Germinal center (tissue), 1 donor: ENCODE data around the gene CDH4.
"Not testable (repeated sequence)": the region's sequence is repeated elsewhere in the genome, so short reads cannot be mapped to it uniquely, and the experiment has no call there.

Experiments
- DNase-seq: peaks from one replicate; pipeline ENCODE4 v3.0.0; 2012; ENCODE audit warnings: mixed read lengths, low spot score

Gene CDH4

GRCh38 chr20:61459705-61460104 lies 207.6 kb downstream of the CDH4 start:
- no peak for DNase-seq

- DNase-seq: no peak
Measured at GRCh38 chr20:61460261-61461052, 208.4 kb downstream of the CDH4 start.

DNA sequence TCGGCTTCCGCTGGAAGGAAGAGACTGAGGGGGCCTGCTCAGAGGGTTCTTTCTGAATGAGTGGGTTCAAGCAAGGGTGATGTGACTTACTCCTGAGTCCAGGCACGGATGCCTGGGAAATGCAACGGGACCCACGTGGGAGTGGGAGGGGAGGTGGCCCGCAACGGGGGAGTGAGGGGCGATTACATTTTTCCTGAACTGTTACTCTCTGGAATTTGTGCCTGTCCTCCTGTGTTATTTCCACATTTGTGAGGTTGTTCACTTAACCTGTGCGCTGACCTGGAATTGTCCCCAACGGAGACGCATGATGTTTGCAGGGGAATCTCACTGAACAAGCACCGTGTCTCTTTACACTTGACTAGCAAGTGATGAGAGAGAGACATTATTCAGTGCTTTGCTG lies 209.4 kb downstream of the CDH4 start:
- no peak for DNase-seq

- DNase-seq: no peak
Measured at GRCh38 chr20:61464307-61465303, 212.5 kb downstream of the CDH4 start.

DNA sequence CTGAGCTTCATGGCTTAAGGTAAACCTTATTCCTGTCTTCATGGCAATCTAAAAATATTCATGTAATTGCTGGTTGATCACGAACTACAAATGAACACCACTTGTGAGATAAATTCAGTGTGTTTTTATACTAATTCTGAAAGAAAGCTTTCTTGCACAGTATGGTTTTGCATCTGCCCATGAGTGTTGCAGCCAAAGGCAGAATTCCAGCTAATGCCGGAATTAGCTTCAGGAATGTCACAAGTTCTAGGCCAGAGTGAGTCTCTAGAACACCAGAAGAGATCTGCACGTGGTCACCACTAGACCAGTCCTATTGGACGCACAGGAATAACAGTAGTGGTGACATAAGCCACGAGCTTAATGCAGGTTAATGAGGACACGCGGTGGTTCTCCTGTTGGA lies 223.7 kb downstream of the CDH4 start:
- no peak for DNase-seq

DNA sequence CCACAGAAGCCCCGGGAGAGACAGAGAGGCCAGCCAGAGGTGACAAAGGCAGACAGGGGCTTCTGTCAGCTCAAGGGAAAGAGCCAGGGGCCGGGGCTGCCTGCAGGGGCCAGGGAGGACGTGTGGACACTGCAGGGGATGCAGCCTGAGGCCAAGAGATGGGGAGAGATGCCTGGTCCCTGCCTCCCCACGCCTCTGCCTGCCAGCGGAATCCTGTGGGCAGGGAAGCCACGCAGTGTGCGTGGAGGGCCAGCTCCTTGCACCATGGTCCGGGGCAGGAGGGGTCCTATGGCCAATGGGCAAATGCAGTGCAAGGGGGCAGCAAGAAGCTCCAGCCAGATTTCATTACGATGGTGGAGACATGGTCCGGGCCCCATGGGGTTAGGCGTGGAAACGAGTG lies 224.9 kb downstream of the CDH4 start:
- no peak for DNase-seq

- no peak for DNase-seq
Measured at GRCh38 chr20:61477451-61477861, 225.4 kb downstream of the CDH4 start.

DNA sequence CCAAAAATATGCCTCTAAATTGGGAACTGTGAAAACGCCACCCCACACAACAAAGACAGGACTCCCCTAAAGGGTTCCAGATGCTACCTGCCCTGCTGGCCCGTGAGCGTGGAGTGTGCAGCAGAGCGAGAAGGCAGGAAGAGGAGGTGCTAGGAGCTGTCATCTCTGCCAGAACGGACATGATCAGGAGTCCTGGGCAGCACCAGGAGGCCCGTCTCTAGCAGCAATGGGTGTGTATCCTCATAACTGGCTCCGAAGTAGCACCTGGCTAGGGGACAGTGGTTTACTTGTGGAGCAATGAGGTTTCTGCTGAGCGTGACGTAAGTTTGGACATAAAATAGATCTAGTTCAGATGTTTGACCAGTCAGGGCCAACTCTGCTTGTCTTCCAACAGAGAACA lies 226.0 kb downstream of the CDH4 start:
- no peak for DNase-seq

- no peak for DNase-seq
Measured at GRCh38 chr20:61478611-61479305, 226.7 kb downstream of the CDH4 start.

DNA sequence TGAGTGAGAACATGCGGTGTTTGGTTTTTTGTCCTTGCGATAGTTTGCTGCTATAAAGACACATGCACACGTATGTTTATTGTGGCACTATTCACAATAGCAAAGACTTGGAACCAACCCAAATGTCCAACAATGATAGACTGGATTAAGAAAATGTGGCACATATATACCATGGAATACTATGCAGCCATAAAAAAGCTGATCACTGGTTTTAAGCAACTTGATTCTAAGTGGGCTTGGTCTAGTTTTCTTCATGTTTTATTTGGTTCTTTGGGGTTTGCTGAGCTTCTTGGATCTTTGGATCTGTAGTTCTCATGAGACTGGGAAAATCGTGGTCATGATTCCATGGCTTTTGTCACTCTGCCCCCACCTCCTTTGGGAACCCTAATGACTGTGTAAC lies 227.4 kb downstream of the CDH4 start:
- DNase-seq: not testable (repeated sequence)

- DNase-seq: no peak
Measured at GRCh38 chr20:61480158-61480825, 228.2 kb downstream of the CDH4 start.

DNA sequence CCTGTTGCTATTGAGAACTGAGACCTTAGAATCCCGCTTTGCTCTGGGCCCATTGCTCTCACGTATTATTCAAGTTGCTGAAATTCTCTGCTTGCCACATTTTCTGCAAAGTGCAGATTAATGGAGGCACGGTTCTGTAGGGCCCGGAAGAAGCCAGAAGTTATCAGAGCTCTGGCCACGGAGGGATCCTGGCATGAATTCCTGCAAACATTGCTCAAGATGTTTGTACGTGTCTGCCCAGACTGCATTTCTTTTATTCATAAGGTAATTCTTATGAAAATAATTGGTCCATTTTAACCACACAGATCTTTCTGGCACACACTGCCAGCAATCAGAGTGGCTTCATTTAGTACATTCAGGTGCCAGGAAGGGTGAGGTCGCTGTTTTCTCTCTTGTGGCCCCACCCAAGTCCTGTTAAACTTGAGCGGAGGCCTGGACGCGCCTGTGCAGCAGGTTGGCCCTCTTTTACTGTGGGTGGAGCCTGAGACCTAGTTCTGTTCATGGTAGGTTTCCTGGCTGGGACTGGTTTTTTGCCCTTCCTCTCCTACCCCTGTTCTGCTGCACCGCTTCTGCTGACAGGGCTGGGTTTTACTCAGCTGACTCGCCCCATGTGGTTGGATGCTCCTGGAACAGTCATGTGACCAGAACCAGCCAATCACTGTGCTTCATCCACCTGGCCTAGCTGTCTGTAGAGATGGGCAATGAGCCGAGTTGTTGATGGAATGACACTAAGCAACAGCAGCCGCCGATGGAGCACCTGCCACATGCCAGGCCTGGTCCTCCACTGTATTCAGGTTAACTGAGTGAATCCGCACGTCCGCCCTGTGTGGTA lies 230.2 kb downstream of the CDH4 start:
- DNase-seq: no peak

DNA sequence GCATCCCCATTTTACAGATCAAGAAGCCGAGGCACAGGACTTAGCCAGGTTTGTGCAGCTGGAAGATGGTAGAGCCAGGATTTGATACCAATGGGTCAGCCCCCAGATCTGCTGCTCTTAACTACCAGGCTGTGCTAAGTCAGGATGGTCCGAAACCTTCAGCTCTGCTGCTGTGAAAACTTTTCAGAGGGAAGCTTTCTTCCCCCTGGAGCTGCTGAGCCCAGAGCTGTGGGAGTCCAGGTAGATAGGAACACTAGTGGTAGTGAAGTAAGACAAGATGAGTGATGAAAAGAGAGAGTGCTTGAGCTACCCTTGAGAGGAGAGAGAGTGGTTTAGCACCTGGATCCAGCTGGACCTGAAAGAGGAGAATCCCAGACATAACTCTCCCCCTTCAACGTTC lies 230.8 kb downstream of the CDH4 start:
- DNase-seq: no peak

GRCh38 chr20:61483336-61484067 lies 231.4 kb downstream of the CDH4 start:
- no peak for DNase-seq

DNA sequence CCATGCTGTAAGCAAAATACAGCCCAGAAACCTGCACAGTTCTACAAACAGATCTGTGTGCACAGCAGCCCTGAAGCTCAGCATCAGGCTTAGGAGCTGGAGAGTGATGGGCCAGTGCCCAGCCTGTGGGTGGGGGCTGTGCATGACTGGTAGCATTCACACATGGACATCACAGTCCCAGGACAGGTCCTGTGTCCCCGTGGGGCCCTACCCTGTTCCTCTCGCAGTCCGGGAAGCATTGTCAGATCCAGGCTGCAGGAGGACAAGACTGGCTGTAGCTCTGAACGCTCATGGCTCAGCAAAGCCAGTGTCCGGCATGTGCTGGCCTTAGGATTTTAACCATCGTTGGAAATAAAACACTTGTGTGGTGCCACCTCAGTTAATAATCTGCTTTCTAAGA lies 234.1 kb downstream of the CDH4 start:
- DNase-seq: no peak

- no peak for DNase-seq
Measured at GRCh38 chr20:61487346-61487996, 235.4 kb downstream of the CDH4 start.

- no peak for DNase-seq
Measured at GRCh38 chr20:61487997-61488371, 235.9 kb downstream of the CDH4 start.

GRCh38 chr20:61490721-61491120 lies 238.7 kb downstream of the CDH4 start:
- DNase-seq: no peak

DNA sequence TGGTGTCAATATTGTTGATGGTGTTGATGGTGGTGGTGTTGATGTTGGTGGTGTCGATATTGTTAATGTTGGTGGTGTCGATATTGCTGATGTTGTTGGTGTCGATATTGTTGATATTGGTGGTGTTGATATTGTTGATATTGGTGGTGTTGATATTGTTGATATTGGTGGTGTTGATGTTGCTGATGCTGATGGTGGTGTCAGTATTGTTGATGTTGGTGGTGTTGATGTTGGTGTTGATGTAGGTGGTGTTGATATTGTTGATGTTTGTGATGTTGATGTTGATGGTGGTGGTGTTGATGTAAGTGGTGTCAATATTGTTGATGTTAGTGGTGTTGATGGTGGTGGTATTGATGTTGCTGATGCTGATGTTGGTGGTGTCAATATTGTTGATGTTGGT lies 240.0 kb downstream of the CDH4 start:
- DNase-seq: no peak

GRCh38 chr20:61493798-61494305 lies 241.8 kb downstream of the CDH4 start:
- no peak for DNase-seq
